Endothelial cell of umbilical vein (primary cell): ENCODE measurements around the gene TMEM63B. TPM values are rescaled to one million over a fixed set of nuclear protein-coding genes. Genes with fewer than 3 reads are reported as not detected.

Experiments used
- BruUV-seq: library from RNA; stranded (reverse); fragments of 400-500 nt; replicated peaks from 2 replicates; lab custom pipeline; 2021; lab: Mats Ljungman, UMichigan
- CTCF ChIA-PET: fragments of 300-600, 350-600 bp; sonication (Branson Sonifier 250); formaldehyde crosslinking; loops from one replicate; lab custom pipeline; 2021; ENCODE audit warnings: antibody characterized with exemption, inconsistent platforms; lab: Charles Lee
- POLR2A ChIA-PET: fragments of 300-600, 350-600 bp; sonication (Branson Sonifier 250); formaldehyde crosslinking; loops from one replicate; lab custom pipeline; 2021; ENCODE audit warnings: antibody characterized with exemption, inconsistent platforms; lab: Charles Lee
- DNase-seq: peaks from one replicate; pipeline ENCODE4 v3.0.0-alpha.2; 2011; ENCODE audit warnings: low read depth, low spot score
- FAIRE-seq: peaks from 2 replicates; lab custom pipeline; 2011; peaks lifted over from hg19 to GRCh38; lab: Jason Lieb, UNC
- H2AFZ ChIP-seq: 2 replicates; pipeline ENCODE4 v1.6.0; 2012; ENCODE audit warnings: low read depth, low read length, control low read depth, inconsistent platforms
- H3K27ac ChIP-seq: 2 replicates; pipeline ENCODE4 v1.5.1; 2011; ENCODE audit warnings: low read depth, mild to moderate bottlenecking, control low read depth, low read length, moderate library complexity; ENCODE audit not compliant: insufficient read depth
- H3K27me3 ChIP-seq, 2 experiments: 2 replicates each; pipeline versions ENCODE4 v1.6.0 to v1.6.1; 2011; ENCODE audit warnings: low read length in 2 of 2, mixed read lengths in 1 of 2; ENCODE audit not compliant: control insufficient read depth in 2 of 2, insufficient read depth in 2 of 2
- H3K36me3 ChIP-seq, 2 experiments: 2 replicates in 1 of 2; 3 replicates in 1 of 2; pipeline ENCODE4 v1.5.1; 2011; ENCODE audit warnings: low read length in 2 of 2, mild to moderate bottlenecking in 1 of 2, moderate library complexity in 1 of 2; ENCODE audit not compliant: control insufficient read depth in 2 of 2, insufficient read depth in 2 of 2; ENCODE audit errors: extremely low read depth in 1 of 2
- H3K4me1 ChIP-seq: 3 replicates; pipeline ENCODE4 v1.5.1; 2011; ENCODE audit warnings: mild to moderate bottlenecking, low read length; ENCODE audit not compliant: control insufficient read depth, insufficient read depth; ENCODE audit errors: extremely low read depth
- H3K4me2 ChIP-seq: 2 replicates; pipeline ENCODE4 v1.6.1; 2011; ENCODE audit warnings: low read length, control low read depth, mixed read lengths; ENCODE audit not compliant: insufficient read depth
- H3K4me3 ChIP-seq, 3 experiments: fragments of 200-600 bp in 1 of 3; sonication (generic), shearing (Covaris generic) in 1 of 3; replicated peaks in 1 of 3; 2 replicates each; pipeline ENCODE4 v1.5.1; 2011 to 2016; ENCODE audit warnings: control low read depth in 3 of 3, low read length in 3 of 3, mild to moderate bottlenecking in 2 of 3, inconsistent platforms in 1 of 3, low read depth in 1 of 3, moderate library complexity in 1 of 3; ENCODE audit not compliant: insufficient read depth in 1 of 3
- H3K79me2 ChIP-seq: 2 replicates; pipeline ENCODE4 v1.6.0; 2012; ENCODE audit warnings: low read length, inconsistent platforms; ENCODE audit not compliant: control insufficient read depth, insufficient read depth
- H3K9ac ChIP-seq: replicated peaks from 2 replicates; pipeline ENCODE3; 2011; ENCODE audit warnings: low read length, control low read depth; ENCODE audit not compliant: insufficient read depth; ENCODE audit errors: extremely low read depth
- H3K9me1 ChIP-seq: replicated peaks from 3 replicates; pipeline ENCODE4 v1.6.0; 2011; ENCODE audit warnings: mild to moderate bottlenecking, low read length; ENCODE audit not compliant: control insufficient read depth, insufficient read depth; ENCODE audit errors: extremely low read depth
- H3K9me3 ChIP-seq: replicated peaks from 2 replicates; pipeline ENCODE4 v1.5.1; 2012; ENCODE audit warnings: low read length, inconsistent platforms; ENCODE audit not compliant: control insufficient read depth, insufficient read depth
- H4K20me1 ChIP-seq: replicated peaks from 2 replicates; pipeline ENCODE3; 2011; ENCODE audit warnings: mild to moderate bottlenecking, low read length; ENCODE audit not compliant: control insufficient read depth, insufficient read depth; ENCODE audit errors: extremely low read depth
- GATA2 ChIP-seq: IDR thresholded peaks from 2 replicates; pipeline ENCODE4 v1.7.0; 2011; ENCODE audit warnings: low read depth, mild to moderate bottlenecking, moderate library complexity, mixed read lengths, low read length; ENCODE audit not compliant: insufficient read length, insufficient read depth
- MYC ChIP-seq: IDR thresholded peaks from one replicate; pipeline ENCODE4 v1.6.1; 2011; ENCODE audit warnings: mild to moderate bottlenecking, low read depth, low read length
- POLR2A ChIP-seq: IDR thresholded peaks from 2 replicates; pipeline ENCODE4 v1.6.1; 2012; ENCODE audit warnings: low read depth, mild to moderate bottlenecking, control low read depth, low read length
- POLR2AphosphoS5 ChIP-seq: IDR thresholded peaks from 2 replicates; pipeline ENCODE4 v1.6.1; 2012; ENCODE audit warnings: low read depth, mild to moderate bottlenecking, control low read depth, low read length, moderate library complexity; ENCODE audit not compliant: insufficient read depth
- dilution Hi-C: fragments of 300-500 bp; cut with MboI; formaldehyde crosslinking; loops from one replicate; pipeline ENCODE4 v1.15.0; 2019; ENCODE audit warnings: low sequenced_read_pairs; ENCODE audit not compliant: extremely low pct_ligation_motif_present
- intact Hi-C: fragments of 100-400 bp; cut with micrococcal nuclease; formaldehyde crosslinking; loops from one replicate; pipeline ENCODE4 v1.10.0; 2022
- polyA plus RNA-seq, 4 experiments: library from polyadenylated mRNA; depleted of rRNA in 3 of 4; stranded (reverse) in 3 of 4; unstranded in 1 of 4; fragments of >200 nt; gene quantifications; 2 replicates each; pipeline versions ENCODE4 v1.2.1 to v1.2.3, GENCODE V29; 2011 to 2012; ENCODE audit warnings: missing spikeins in 1 of 4
- total RNA-seq: library from RNA; stranded (reverse); gene quantifications from 2 replicates; pipeline ENCODE4 v1.2.3, GENCODE V29; 2021
- TF ChIP-seq, protein P1 (sequence below), 2 donors: IDR thresholded peaks; 1 replicate in 1 of 2; 2 replicates in 1 of 2; pipeline ENCODE4 v1.5.1; 2011; ENCODE audit warnings: low read length in 2 of 2, mild to moderate bottlenecking in 2 of 2, moderate library complexity in 2 of 2, control low read depth in 1 of 2, inconsistent platforms in 1 of 2, low read depth in 1 of 2; ENCODE audit not compliant: insufficient read depth in 1 of 2; ENCODE audit errors: extremely low read depth in 1 of 2

Gene TMEM63B
- total and polyA plus RNA-seq, 2 donors (not counting 3 experiments of a cell fraction or from before 2014, with no cell fraction given): 49.7 to 56.1 TPM

DNA sequence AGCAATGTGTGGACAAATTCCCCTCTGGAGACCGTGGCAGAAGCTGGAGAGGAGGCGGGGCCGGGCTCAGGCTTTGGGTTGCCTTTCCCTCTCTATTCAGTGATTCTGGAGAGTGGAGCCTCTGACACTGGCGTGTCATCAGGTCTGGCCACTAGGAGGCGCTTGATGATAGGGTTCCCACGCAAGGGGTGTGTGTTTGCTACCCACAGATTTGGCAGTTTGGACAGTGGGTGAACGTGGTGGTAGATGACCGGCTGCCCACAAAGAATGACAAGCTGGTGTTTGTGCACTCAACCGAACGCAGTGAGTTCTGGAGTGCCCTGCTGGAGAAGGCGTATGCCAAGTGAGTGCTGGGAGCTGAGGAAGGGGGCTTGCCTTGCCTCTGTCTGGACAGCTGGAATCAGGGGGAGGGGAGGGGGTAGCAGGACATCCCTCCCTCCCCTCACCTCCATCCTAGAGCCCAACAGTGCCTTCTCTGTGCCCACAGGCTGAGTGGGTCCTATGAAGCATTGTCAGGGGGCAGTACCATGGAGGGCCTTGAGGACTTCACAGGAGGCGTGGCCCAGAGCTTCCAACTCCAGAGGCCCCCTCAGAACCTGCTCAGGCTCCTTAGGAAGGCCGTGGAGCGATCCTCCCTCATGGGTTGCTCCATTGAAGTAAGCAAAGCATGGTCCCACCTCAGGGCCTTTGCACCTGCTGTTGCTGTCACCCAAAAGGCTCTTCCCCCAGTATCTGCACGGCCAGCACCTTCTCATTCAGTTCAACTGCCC, 45.6 kb downstream of the TMEM63B start:
- no peaks in the 10 kb centered on the region for H4K20me1 ChIP-seq
- peak; percentile 71 for DNase-seq
- peaks cover 19% of the 10 kb centered on the region for H3K4me1 ChIP-seq
- H3K9me3 ChIP-seq: no peaks in the 10 kb centered on the region
- peaks cover 0 to 9% of the 10 kb centered on the region in 2 experiments for H3K27me3 ChIP-seq
- no peak overlapping the region for H3K4me3 ChIP-seq
- H3K36me3 ChIP-seq: no peaks in the 10 kb centered on the region
- no peak overlapping the region for H3K9ac ChIP-seq
- H3K79me2 ChIP-seq: no peaks in the 10 kb centered on the region
- BruUV-seq: no TSS peak
- no peak overlapping the region for H2AFZ ChIP-seq
- CTCF ChIA-PET: interaction anchor here (0.6 to 6.1 kb wide), 27 partner anchors 11 to 167 kb away, joined by 3 to 148 read pairs (median 8); partner anchors contain the start of genes HSP90AB1, MYMX, SLC29A1 and SLC35B2
- H3K27ac ChIP-seq: no peak overlapping the region
- dilution Hi-C loops: no loop called here
- POLR2A ChIA-PET: interaction anchor here (0.6 to 1.5 kb wide), 5 partner anchors 48 to 111 kb away, joined by 3 to 9 read pairs (median 4); partner anchors contain the start of gene HSP90AB1
- TF ChIP-seq, protein P1, sequence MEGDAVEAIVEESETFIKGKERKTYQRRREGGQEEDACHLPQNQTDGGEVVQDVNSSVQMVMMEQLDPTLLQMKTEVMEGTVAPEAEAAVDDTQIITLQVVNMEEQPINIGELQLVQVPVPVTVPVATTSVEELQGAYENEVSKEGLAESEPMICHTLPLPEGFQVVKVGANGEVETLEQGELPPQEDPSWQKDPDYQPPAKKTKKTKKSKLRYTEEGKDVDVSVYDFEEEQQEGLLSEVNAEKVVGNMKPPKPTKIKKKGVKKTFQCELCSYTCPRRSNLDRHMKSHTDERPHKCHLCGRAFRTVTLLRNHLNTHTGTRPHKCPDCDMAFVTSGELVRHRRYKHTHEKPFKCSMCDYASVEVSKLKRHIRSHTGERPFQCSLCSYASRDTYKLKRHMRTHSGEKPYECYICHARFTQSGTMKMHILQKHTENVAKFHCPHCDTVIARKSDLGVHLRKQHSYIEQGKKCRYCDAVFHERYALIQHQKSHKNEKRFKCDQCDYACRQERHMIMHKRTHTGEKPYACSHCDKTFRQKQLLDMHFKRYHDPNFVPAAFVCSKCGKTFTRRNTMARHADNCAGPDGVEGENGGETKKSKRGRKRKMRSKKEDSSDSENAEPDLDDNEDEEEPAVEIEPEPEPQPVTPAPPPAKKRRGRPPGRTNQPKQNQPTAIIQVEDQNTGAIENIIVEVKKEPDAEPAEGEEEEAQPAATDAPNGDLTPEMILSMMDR (IDR thresholded peaks at IDR 0.05; ENCODE audit: extremely low read depth in 1 of 2, insufficient read depth in 1 of 2, low read depth in 1 of 2, low read length in 2 of 2): peak; percentile 91 to 96
- TF ChIP-seq POLR2A (no peak), POLR2AphosphoS5 (no peak), GATA2 (no peak), MYC (no peak)
- intact Hi-C loops: loop anchor here (1.0 kb wide), 6 partner anchors 48 to 165 kb away; partner anchors contain the start of gene SLC35B2
- FAIRE-seq: peak; percentile 80
- no peak overlapping the region for H3K4me2 ChIP-seq
- no peaks in the 10 kb centered on the region for H3K9me1 ChIP-seq
